OCI-LY1 (cell line): ENCODE data around the gene DCDC2B.

Source experiments
- H2AFZ ChIP-seq: fragments of 200-600 bp; sonication (generic), shearing (Covaris generic); 2 replicates; pipeline ENCODE4 v1.6.0; 2014; ENCODE audit warnings: antibody characterized with exemption, mild to moderate bottlenecking, low read length
- H3F3A ChIP-seq: fragments of 200-600 bp; sonication (generic), shearing (Covaris generic); 2 replicates; pipeline ENCODE4 v1.6.0; 2014; ENCODE audit warnings: mild to moderate bottlenecking, antibody characterized with exemption, low read length, moderate library complexity; ENCODE audit not compliant: insufficient read depth
- H3K27ac ChIP-seq: fragments of 200-600 bp; sonication (generic); 2 replicates; pipeline ENCODE4 v1.5.1; 2014; ENCODE audit warnings: low read length, mixed run types, mild to moderate bottlenecking, low read depth; ENCODE audit not compliant: poor library complexity, severe bottlenecking
- H3K27me3 ChIP-seq: fragments of 200-600 bp; sonication (generic); 2 replicates; pipeline ENCODE4 v1.6.0; 2014; ENCODE audit warnings: antibody characterized with exemption, mild to moderate bottlenecking, low read length, moderate library complexity; ENCODE audit not compliant: insufficient read depth
- H3K36me3 ChIP-seq: fragments of 200-600 bp; sonication (generic); 2 replicates; pipeline ENCODE4 v1.6.1; 2014; ENCODE audit warnings: mild to moderate bottlenecking, antibody characterized with exemption, low read length, moderate library complexity, mixed read lengths; ENCODE audit not compliant: insufficient read depth
- H3K4me1 ChIP-seq: fragments of 200-600 bp; sonication (generic); 2 replicates; pipeline ENCODE4 v1.5.1; 2014; ENCODE audit warnings: mild to moderate bottlenecking, low read length, moderate library complexity; ENCODE audit not compliant: insufficient read depth, severe bottlenecking
- H3K4me2 ChIP-seq: fragments of 200-600 bp; sonication (generic), shearing (Covaris generic); 2 replicates; pipeline ENCODE4 v1.6.1; 2014; ENCODE audit warnings: low read length
- H3K4me3 ChIP-seq: fragments of 200-600 bp; sonication (generic); 2 replicates; pipeline ENCODE4 v1.5.1; 2014; ENCODE audit warnings: low read length, low read depth, mild to moderate bottlenecking, mixed read lengths; ENCODE audit not compliant: poor library complexity, severe bottlenecking
- H3K79me2 ChIP-seq: fragments of 200-600 bp; shearing (Covaris generic); 2 replicates; pipeline ENCODE4 v1.6.1; 2016; ENCODE audit warnings: mixed run types, low read length, mixed read lengths; ENCODE audit not compliant: insufficient read depth
- H3K9ac ChIP-seq: fragments of 200-600 bp; sonication (generic), shearing (Covaris generic); 2 replicates; pipeline ENCODE4 v1.6.1; 2014; ENCODE audit warnings: mild to moderate bottlenecking, low read length, mixed read lengths
- H3K9me2 ChIP-seq: fragments of 200-600 bp; sonication (generic), shearing (Covaris generic); 2 replicates; pipeline ENCODE4 v1.6.1; 2014; ENCODE audit warnings: low read depth, mild to moderate bottlenecking, low read length, mixed read lengths
- H3K9me3 ChIP-seq: fragments of 200-600 bp; shearing (Covaris generic); 2 replicates; pipeline ENCODE4 v1.6.1; 2014; ENCODE audit warnings: low read length, mixed read lengths
- H4K20me1 ChIP-seq: fragments of 200-600 bp; sonication (generic), shearing (Covaris generic); 2 replicates; pipeline ENCODE4 v1.6.0; 2016; ENCODE audit warnings: mild to moderate bottlenecking, low read length; ENCODE audit not compliant: insufficient read depth
- CTCF ChIP-seq: fragments of 200-600 bp; sonication (generic), shearing (Covaris generic); IDR thresholded peaks from 2 replicates; pipeline ENCODE4 v1.5.1; 2017; ENCODE audit warnings: mild to moderate bottlenecking, antibody characterized with exemption, low read length, moderate library complexity, mixed read lengths
- EZH2 ChIP-seq: fragments of 200-600 bp; sonication (generic), shearing (Covaris generic); IDR thresholded peaks from 2 replicates; pipeline ENCODE4 v1.8.0; 2017; ENCODE audit warnings: borderline replicate concordance, mixed run types, mild to moderate bottlenecking, antibody characterized with exemption, low read length, moderate library complexity, mixed read lengths

Gene DCDC2B

GRCh38 chr1:32241001-32241763 is 32.3 kb downstream of the DCDC2B start:
- Histone ChIP-seq H3K27ac (peak overlapping the region; percentile 72), H3F3A (peaks cover under 1% of the 10 kb centered on the region; the same call in 1 of the 2 replicates), H3K4me1 (peaks cover 40% of the 10 kb centered on the region), H3K4me2 (peak overlapping the region; percentile 83), H2AFZ (0 out of 2 replicates have a peak overlapping the region, but pooled peaks have one; percentile 5), H3K27me3 (no peaks in the 10 kb centered on the region), H3K79me2 (no peaks in the 10 kb centered on the region), H3K9me2 (no peaks in the 10 kb centered on the region), H4K20me1 (no peaks in the 10 kb centered on the region), H3K9ac (peak overlapping the region; percentile 69), H3K9me3 (no peaks in the 10 kb centered on the region), H3K36me3 (no peaks in the 10 kb centered on the region), H3K4me3 (peak overlapping the region; percentile 64)
- no peak for TF ChIP-seq CTCF
- no peak for TF ChIP-seq EZH2

GRCh38 chr1:32242341-32242851 is 33.5 kb downstream of the DCDC2B start:
- no peaks in the 10 kb centered on the region for H3K27me3 ChIP-seq
- peaks cover 48% of the 10 kb centered on the region for H3K4me1 ChIP-seq
- H3K9ac ChIP-seq, result no peak overlapping the region
- H2AFZ ChIP-seq, result no peak overlapping the region
- H3F3A ChIP-seq, result no peaks in the 10 kb centered on the region
- H3K9me3 ChIP-seq, result no peaks in the 10 kb centered on the region
- H4K20me1 ChIP-seq, result no peaks in the 10 kb centered on the region
- no peaks in the 10 kb centered on the region for H3K9me2 ChIP-seq
- H3K27ac ChIP-seq, result peak overlapping the region; percentile 43
- no peaks in the 10 kb centered on the region for H3K79me2 ChIP-seq
- no peak overlapping the region for H3K4me2 ChIP-seq
- H3K4me3 ChIP-seq, result no peak overlapping the region
- H3K36me3 ChIP-seq, result no peaks in the 10 kb centered on the region
- no peak for TF ChIP-seq EZH2
- no peak for TF ChIP-seq CTCF

- Histone ChIP-seq H3K9me2 (no peaks in the 10 kb centered on the region), H3K9ac (no peak within 1 kb of the TSS; the same call in 1 of the 2 replicates)
These were observed 38.0 kb downstream of the DCDC2B start, which contains the start of gene FAM167B for GRCh38 chr1:32246888-32247273. Gene FAM167B (plus strand): TSS chr1:32247222. CDS start chr1:32247422, 200 bp downstream.

More at GRCh38 chr1:32246888-32247273, 38.0 kb downstream of the DCDC2B start, which contains the start of gene FAM167B:
- no peak for TF ChIP-seq EZH2
- no peak for TF ChIP-seq CTCF
- Histone ChIP-seq H3F3A (peaks cover 7% of the 10 kb centered on the region), H3K9me3 (no peaks in the 10 kb centered on the region), H3K4me3 (no peak within 1 kb of the TSS), H3K79me2 (no peaks in the 10 kb centered on the region), H3K36me3 (no peaks in the 10 kb centered on the region), H3K27me3 (no peaks in the 10 kb centered on the region), H3K4me2 (peak within 1 kb of the TSS; percentile 44; the same call in 1 of the 2 replicates), H2AFZ (no peak within 1 kb of the TSS), H4K20me1 (no peaks in the 10 kb centered on the region), H3K27ac (peak within 1 kb of the TSS; percentile 100), H3K4me1 (peaks cover 64% of the 10 kb centered on the region)
